HG03378 (cell line): Measurements from ENCODE around the gene A1BG.
A peak's percentile ranks its signal among the peaks of the same experiment; 100 is the strongest.

ENCODE experiments used
- ATAC-seq: cut with Tn5 transposase; IDR thresholded peaks from one replicate; pipeline ENCODE4 v1.9.1; 2021; ENCODE audit warnings: mild to moderate bottlenecking, moderate library complexity; ENCODE audit not compliant: unreplicated experiment

The A1BG gene, protein sequence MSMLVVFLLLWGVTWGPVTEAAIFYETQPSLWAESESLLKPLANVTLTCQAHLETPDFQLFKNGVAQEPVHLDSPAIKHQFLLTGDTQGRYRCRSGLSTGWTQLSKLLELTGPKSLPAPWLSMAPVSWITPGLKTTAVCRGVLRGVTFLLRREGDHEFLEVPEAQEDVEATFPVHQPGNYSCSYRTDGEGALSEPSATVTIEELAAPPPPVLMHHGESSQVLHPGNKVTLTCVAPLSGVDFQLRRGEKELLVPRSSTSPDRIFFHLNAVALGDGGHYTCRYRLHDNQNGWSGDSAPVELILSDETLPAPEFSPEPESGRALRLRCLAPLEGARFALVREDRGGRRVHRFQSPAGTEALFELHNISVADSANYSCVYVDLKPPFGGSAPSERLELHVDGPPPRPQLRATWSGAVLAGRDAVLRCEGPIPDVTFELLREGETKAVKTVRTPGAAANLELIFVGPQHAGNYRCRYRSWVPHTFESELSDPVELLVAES

DNA sequence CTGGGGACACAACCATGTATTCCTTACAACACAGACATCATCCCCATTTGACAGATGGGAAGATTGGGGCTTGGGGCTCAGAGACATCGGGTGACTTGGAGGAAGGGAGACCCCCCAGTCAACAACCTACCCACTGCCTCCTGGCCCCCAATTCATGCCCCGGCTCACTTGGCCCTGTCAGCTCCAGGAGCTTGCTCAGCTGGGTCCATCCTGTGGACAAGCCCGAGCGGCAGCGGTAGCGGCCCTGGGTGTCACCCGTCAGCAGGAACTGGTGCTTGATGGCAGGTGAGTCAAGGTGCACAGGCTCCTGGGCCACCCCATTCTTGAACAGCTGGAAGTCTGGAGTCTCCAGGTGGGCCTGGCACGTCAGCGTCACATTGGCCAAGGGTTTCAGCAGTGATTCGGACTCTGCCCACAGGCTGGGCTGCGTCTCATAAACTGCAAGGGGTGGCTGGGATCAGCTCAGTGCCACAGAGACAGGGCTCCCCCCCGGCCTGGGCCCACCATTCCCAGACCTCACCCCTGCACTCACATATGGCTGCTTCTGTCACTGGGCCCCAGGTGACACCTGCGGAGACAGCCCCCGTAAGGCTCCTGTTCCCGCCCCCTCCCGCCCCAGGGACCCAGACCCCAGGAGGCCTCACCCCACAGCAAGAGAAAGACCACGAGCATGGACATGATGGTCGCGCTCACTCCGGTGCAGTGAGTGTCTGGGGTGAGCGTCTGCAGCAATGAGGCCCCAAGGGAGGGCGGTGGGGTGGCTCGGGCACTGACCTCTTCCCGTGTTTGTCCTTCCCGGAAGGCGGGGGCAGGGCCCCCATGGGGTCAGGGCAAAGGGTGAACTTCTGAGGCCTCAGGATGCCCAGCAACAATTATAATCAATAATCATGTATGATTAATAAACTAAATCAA, at the start of gene A1BG:
TSS of gene A1BG (minus strand) at position 733 of the 912 bp plus-strand sequence. CDS start at position 678, 55 bp downstream.
- no peak for ATAC-seq

DNA sequence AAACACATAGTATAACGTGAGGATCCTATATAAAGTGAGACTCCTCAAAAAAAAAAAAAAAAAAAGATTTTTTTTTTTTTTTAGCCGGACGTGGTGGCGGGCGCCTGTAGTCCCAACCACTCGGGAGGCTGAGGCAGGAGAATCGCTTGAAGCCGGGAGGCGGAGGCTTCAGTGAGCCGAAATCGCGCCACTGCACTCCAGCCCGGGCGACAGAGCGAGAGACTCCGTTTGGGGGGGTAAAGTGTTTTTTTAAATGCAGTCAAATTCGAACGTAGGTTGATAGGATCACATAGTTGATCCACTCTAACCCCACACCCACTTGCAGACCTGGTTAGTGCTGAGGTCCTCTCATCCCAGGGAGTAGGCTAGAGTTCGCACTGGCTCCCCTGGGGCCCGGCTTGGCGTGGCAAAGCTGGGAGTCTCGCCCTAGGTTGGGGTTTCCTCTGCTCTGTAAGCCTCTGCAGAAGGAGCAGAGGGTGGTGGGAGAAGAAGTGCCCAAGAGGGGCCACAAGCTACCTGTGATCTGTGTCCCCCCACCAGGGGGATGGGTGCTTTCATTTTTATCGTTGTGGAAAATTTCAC, 48.6 kb upstream of the A1BG start:
- no peak for ATAC-seq

- peak; percentile 94 for ATAC-seq
Observed at GRCh38 chr19:58400916-58401839, 47.9 kb upstream of the A1BG start.

- no peak for ATAC-seq
Observed at GRCh38 chr19:58400316-58400915, 47.1 kb upstream of the A1BG start.

DNA sequence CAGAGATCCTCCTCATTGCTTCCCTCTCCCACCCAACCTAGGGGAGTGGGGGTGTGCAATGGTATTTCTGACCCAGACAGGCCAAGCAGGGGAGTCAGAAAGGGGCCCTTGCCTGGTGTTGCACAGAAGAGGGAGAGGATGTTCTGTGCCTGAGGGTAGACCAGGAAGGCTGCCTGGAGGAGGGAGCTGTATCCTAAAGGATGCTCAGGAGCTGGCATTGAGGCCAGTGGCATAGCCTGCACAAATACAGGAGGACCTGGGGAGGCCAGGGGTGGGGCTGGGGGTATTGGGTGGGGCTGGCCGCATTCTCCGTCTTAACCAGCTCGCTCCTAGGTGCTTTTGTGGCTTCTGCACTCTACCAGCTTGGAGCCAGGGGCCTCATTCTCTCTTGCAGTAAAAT, 46.6 kb upstream of the A1BG start:
- ATAC-seq = no peak

DNA sequence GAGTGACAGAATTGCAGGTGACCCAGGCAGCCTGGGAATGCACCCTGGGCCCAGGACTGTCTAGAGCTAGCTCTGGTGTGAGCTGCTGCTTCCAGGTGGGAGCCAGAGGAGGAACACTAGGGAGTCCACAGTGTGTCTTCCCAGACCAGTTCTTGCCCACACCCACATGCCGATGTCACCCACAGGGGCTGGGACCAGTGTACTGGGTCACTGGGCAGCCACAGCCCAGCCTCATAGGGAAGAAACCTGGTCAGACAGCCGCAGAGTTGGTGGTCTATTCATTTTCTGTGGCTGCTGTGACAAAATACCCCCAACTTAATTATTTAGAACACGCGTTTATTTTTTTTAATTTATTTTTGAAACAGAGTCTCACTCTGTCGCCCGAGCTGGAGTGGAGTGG, 45.3 kb upstream of the A1BG start:
- ATAC-seq = no peak

- ATAC-seq = no peak
Observed at GRCh38 chr19:58398087-58398486, 44.8 kb upstream of the A1BG start.

- no peak for ATAC-seq
Observed at GRCh38 chr19:58397533-58398037, 44.3 kb upstream of the A1BG start.

DNA sequence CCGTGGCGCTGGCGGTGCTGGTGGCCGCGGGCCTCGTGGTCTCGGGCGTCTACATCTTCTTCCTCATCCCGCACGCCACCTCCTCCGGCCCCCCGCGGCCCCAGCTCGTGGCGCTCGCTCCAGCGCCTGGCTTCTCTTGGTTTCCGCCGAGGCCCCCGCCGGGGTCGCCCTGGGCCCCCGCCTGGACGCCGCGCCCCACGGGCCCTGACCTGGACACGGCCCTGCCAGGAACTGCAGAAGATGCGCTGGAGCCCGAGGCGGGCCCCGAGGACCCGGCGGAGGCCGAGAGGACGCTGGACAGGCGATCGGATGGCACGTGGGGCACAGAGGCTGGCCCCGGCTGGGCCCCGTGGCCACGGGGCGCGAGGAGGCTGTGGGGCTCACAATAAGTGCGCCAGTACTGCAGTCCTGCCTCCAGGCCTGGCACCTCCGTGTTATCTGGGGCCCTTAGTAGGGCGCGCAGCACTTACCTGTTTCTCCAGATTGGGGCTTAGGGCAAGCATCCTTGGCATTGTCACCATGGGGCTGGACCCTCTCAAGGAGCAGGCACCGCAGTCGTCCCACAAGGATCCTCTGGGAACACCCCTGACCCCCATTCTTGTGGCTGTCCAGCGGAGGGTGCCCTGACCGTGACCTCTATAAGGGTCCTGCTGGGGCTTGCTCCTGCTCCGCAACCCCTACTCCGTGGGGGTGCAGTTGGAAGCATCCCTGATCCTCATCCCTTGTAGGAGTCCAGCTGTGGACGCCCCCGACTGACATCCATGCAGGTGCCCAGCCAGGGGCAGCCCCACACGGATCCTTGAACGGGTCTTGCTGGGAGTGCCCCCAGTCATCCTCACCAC, 43.6 kb upstream of the A1BG start:
- no peak for ATAC-seq

DNA sequence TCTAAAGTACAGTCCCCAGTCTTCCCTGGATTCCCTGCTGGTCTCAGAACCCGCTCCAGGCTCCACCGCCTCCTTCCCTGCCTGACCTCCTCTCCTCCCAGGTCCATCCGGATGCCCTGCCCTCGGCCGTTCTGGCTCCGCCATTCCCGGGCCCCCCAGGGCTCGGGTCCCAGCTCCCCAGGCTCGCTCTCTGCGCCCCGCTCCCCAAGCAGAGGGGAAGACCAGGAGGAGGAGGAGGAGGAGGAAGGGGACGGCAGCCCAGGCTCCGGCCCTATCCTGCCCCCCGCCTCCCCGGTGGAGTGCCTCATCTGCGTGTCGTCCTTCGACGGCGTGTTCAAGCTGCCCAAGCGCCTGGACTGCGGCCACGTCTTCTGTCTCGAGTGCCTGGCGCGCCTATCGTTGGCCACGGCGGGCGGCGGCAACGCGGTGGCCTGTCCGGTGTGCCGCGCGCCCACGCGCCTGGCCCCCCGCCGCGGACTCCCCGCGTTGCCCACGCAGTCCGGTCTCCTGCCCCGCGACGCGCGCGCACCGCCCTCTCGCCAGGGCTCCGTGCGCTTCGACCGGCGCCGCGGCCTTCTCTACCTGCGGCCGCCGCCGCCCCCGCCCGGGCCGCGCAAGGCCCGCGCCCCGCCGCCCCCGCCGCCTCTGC, 42.8 kb upstream of the A1BG start:
- ATAC-seq = no peak

DNA sequence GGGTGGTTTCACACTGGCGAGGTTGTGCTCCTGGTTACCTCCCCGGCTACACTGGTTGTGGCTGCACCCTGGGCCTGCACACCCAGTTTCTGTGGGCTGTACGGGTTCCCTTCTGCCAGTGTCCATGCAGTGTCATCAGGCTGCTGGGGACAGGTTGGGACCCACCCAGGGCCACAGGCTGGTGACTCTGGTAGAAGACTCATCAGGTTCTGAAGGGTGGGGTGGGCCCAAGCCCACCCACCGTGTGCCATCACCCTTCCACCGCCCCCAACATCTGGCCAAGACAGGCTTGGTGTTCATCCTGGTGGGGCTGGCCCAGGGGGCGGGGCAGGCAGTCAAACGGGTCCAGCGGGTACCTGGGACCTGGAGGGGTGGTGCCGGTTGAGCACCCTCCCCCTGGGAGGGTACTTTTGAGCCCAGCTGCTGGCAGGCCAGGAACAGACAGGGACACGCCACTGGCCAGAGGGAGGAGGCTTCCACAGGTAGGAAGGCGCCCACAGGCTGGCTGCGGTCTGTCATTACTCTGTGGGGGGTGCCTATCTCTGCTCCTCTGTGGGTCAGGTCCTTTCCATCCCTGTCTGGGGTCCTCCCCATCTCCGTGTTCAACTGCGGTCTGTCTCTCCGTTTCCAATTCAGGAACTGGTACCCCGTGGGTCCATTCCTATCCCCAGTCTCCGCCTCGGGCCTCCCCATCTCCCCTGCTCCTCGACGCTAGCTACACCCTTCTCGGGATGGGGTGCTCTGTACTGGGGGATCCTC, 42.1 kb upstream of the A1BG start, which contains the start of gene RNF225:
TSS of gene RNF225 (plus strand) at position 437 of the 759 bp plus-strand sequence. CDS start 434 bp downstream, outside the sequence.
- no peak for ATAC-seq

DNA sequence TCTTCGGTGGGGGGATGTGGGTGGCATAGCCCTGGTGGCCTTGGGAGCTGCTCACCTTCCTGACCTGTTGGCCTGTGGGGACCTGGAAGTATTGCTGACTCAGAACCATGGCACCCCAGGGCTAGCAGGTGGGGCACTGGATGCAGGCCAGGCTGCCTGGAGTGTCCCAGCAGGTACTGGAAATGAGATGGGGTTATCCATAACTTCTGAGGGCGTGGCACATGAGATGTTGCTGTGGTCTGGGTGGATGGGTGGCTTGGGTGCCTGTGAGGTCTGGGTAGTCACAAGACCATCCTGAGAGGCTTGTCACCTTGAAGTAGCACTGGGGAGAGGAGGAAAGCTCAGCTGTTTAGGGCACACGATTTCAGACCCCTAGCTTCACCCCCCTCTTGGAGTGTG, 41.5 kb upstream of the A1BG start:
- no peak for ATAC-seq

- no peak for ATAC-seq
Observed at GRCh38 chr19:58393725-58394033, 40.4 kb upstream of the A1BG start.

DNA sequence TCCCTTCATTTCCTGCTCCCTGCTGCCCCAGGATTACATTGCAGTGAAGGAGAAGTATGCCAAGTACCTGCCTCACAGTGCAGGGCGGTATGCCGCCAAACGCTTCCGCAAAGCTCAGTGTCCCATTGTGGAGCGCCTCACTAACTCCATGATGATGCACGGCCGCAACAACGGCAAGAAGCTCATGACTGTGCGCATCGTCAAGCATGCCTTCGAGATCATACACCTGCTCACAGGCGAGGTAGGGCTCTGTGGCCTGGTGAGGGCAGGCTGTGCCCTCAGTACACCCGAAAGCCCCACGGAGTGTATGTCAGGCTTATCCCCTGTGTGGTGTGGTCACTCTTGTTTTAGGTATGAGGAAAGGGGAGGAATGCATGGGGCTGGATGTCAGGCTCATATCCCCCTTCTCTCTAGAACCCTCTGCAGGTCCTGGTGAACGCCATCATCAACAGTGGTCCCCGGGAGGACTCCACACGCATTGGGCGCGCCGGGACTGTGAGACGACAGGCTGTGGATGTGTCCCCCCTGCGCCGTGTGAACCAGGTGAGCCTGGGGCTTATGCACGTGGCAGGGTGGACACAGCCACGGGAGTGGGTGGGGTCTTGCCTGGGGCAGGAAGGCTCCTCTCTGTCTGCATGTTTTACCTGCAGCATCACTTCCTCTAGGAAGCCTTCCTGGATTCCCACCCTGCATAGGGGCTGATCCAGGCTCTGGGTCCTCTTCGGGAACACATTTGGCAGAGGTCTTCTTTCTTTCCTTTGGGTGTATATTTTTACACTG, 39.8 kb upstream of the A1BG start:
- ATAC-seq = no peak

DNA sequence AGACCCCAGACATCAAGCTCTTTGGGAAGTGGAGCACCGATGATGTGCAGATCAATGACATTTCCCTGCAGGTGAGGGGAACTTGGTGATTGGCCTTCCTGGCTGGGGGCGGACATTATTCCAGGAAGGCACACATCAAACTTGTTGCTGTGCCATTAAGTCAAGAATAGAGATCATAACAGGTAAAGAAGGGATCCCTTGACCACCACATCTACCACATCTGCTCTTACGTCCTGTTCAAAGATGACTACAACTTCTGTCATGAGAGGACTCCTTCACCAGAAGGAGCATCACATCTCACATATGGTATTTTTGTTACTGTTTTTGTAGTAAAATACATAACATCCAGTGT, 34.9 kb upstream of the A1BG start:
- ATAC-seq = no peak

GRCh38 chr19:58387338-58388174, 34.3 kb upstream of the A1BG start:
- no peak for ATAC-seq
